ENCODE data around the gene POGLUT3. TPM values are rescaled to one million over a fixed set of nuclear protein-coding genes. Genes with fewer than 3 reads are reported as not detected.

POGLUT3 gene
- total and polyA plus RNA-seq, 9 of the 15 experiments (the other 6 are each of a cell fraction or from before 2014, with no cell fraction given) = 4.6 to 29.7 (median 17.8) TPM

- peak; percentile 62 to 84; a peak in 3 of 4 replicates for TF ChIP-seq FOXK2 (conservative IDR thresholded peaks at IDR 0.05 in 1 of 2, IDR thresholded peaks at IDR 0.05 in 1 of 2; ENCODE audit: low read depth in 2 of 2)
- no peak for TF ChIP-seq SMARCA5 (IDR thresholded peaks at IDR 0.05)
- TF ChIP-seq, protein P1, sequence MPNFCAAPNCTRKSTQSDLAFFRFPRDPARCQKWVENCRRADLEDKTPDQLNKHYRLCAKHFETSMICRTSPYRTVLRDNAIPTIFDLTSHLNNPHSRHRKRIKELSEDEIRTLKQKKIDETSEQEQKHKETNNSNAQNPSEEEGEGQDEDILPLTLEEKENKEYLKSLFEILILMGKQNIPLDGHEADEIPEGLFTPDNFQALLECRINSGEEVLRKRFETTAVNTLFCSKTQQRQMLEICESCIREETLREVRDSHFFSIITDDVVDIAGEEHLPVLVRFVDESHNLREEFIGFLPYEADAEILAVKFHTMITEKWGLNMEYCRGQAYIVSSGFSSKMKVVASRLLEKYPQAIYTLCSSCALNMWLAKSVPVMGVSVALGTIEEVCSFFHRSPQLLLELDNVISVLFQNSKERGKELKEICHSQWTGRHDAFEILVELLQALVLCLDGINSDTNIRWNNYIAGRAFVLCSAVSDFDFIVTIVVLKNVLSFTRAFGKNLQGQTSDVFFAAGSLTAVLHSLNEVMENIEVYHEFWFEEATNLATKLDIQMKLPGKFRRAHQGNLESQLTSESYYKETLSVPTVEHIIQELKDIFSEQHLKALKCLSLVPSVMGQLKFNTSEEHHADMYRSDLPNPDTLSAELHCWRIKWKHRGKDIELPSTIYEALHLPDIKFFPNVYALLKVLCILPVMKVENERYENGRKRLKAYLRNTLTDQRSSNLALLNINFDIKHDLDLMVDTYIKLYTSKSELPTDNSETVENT (CRISPR knock-in tag; IDR thresholded peaks at IDR 0.05) = peak; percentile 86; the same call in 1 of the 2 replicates
- TF ChIP-seq TARDBP (IDR thresholded peaks at IDR 0.05) = no peak
- TF ChIP-seq ZNF121 (CRISPR knock-in tag; conservative IDR thresholded peaks at IDR 0.05) = no peak
- no peak; the same call in 1 of the 2 replicates for TF ChIP-seq MGA (IDR thresholded peaks at IDR 0.05)
- TF ChIP-seq, protein P2, sequence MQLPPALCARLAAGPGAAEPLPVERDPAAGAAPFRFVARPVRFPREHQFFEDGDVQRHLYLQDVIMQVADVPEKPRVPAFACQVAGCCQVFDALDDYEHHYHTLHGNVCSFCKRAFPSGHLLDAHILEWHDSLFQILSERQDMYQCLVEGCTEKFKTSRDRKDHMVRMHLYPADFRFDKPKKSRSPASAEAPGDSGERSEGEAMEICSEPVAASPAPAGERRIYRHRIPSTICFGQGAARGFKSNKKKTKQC (CRISPR knock-in tag; IDR thresholded peaks at IDR 0.05) = peak; percentile 69; the same call in 1 of the 2 replicates
- TF ChIP-seq, protein P3, sequence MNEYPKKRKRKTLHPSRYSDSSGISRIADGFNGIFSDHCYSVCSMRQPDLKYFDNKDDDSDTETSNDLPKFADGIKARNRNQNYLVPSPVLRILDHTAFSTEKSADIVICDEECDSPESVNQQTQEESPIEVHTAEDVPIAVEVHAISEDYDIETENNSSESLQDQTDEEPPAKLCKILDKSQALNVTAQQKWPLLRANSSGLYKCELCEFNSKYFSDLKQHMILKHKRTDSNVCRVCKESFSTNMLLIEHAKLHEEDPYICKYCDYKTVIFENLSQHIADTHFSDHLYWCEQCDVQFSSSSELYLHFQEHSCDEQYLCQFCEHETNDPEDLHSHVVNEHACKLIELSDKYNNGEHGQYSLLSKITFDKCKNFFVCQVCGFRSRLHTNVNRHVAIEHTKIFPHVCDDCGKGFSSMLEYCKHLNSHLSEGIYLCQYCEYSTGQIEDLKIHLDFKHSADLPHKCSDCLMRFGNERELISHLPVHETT (CRISPR knock-in tag; conservative IDR thresholded peaks at IDR 0.05 in 1 of 2, IDR thresholded peaks at IDR 0.05 in 1 of 2) = peak in 1 of 2 experiments; percentile 74; a peak in 1 of 4 replicates
Measured at GRCh38 chr11:108467091-108467823, 30.9 kb downstream of the POGLUT3 start, which contains the start of gene C11orf65 (continued).

Data from K562 (cell line).